ENCODE results near the gene P2RX3. TPM values are rescaled to one million over a fixed set of nuclear protein-coding genes. Genes with fewer than 3 reads are reported as not detected.

Gene P2RX3
- total RNA-seq, 1 experiment from 2014 or later: 0.15 TPM

- no peaks in the 10 kb centered on the region for H4K20me1 ChIP-seq (ENCODE audit: control insufficient read depth, insufficient read depth, insufficient read length)
These were observed 38.2 kb downstream of the P2RX3 start for GRCh38 chr11:57376095-57377090.

More at GRCh38 chr11:57376095-57377090, 38.2 kb downstream of the P2RX3 start:
- no peak for DNase-seq
- no peaks in the 10 kb centered on the region for H3K79me1 ChIP-seq (ENCODE audit: insufficient read depth, low read depth, low read length, poor library complexity, severe bottlenecking)
- WGBS (ENCODE audit: extremely low coverage, insufficient read length, low lambda C conversion rate): no CpG with 5 or more reads among the region's 26 CpGs
- H3K4me3 Mint-ChIP-seq: peak overlapping the region; percentile 13 to 71; a peak in 4 of 5 replicates
- no peaks in the 10 kb centered on the region for H3K36me3 Mint-ChIP-seq (ENCODE audit: insufficient read depth in 1 of 3, low read depth in 3 of 3)
- H2AFZ ChIP-seq (ENCODE audit: low read length): no peak overlapping the region
- no peak overlapping the region for H2BK120ac ChIP-seq (ENCODE audit: low read depth, low read length, poor library complexity, severe bottlenecking)
- no peak overlapping the region for H3K9ac ChIP-seq (ENCODE audit: extremely low read depth, insufficient read length, low read length)
- no peak overlapping the region for H3K14ac ChIP-seq (ENCODE audit: insufficient read depth, low read length)
- no peak overlapping the region for H2AK5ac ChIP-seq (ENCODE audit: insufficient read length, low read length)
- no peaks in the 10 kb centered on the region for H3K9me3 ChIP-seq (ENCODE audit: control insufficient read depth, low read depth, low read length)
- H2BK5ac ChIP-seq (ENCODE audit: insufficient read length, low read length): no peak overlapping the region
- no peaks in the 10 kb centered on the region; the same call in 1 of the 2 replicates for H3K4me1 ChIP-seq (ENCODE audit: insufficient read depth, low read length)
- H2BK12ac ChIP-seq (ENCODE audit: insufficient read length, low read depth, low read length): no peak overlapping the region
- H3K4me1 Mint-ChIP-seq: peaks cover 3 to 15% of the 10 kb centered on the region in 2 experiments
- H3K4ac ChIP-seq (ENCODE audit: low read depth, low read length): no peak overlapping the region
- no peak overlapping the region for H3K56ac ChIP-seq (ENCODE audit: insufficient read length, low read depth, low read length)
- H3K23me2 ChIP-seq (ENCODE audit: insufficient read length, low read depth, low read length, poor library complexity, severe bottlenecking): no peaks in the 10 kb centered on the region
- H3K27ac Mint-ChIP-seq: no peak overlapping the region
- peaks cover 52% of the 10 kb centered on the region for H3K27me3 Mint-ChIP-seq (ENCODE audit: low read depth)
- no peak overlapping the region for H3K18ac ChIP-seq (ENCODE audit: insufficient read length, low read depth, low read length)
- H4K91ac ChIP-seq (ENCODE audit: insufficient read length, low read depth, low read length): no peak overlapping the region
- H3K23ac ChIP-seq (ENCODE audit: insufficient read length, low read depth, low read length): no peak overlapping the region
- no peaks in the 10 kb centered on the region for H3K79me2 ChIP-seq (ENCODE audit: insufficient read depth, low read length)
- H4K5ac ChIP-seq (ENCODE audit: insufficient read length, low read depth, low read length): no peak overlapping the region
- H2BK20ac ChIP-seq (ENCODE audit: low read depth, low read length, poor library complexity, severe bottlenecking): no peak overlapping the region
- H3K9me3 Mint-ChIP-seq: no peaks in the 10 kb centered on the region
- no peak overlapping the region for H4K8ac ChIP-seq (replicated peaks; ENCODE audit: insufficient read length, low read depth, low read length)
- H3K27ac ChIP-seq (ENCODE audit: insufficient read length, low read depth, low read length): no peak overlapping the region
- TF ChIP-seq CTCF (conservative IDR thresholded peaks at IDR 0.05): no peak
- no peak overlapping the region for H2BK15ac ChIP-seq (ENCODE audit: low read depth, low read length)
- H3K27me3 ChIP-seq (ENCODE audit: insufficient read depth, low read length): no peaks in the 10 kb centered on the region; the same call in 1 of the 2 replicates
- H3K4me2 ChIP-seq (ENCODE audit: insufficient read depth, insufficient read length, low read length): peak overlapping the region; percentile 35
- no peak overlapping the region for H3T11ph ChIP-seq (ENCODE audit: low read length)

Data from H9 (cell line).